Measurements from ENCODE around the gene CISH. TPM values are rescaled to one million over a fixed set of nuclear protein-coding genes. Genes with fewer than 3 reads are reported as not detected.

The CISH gene
- total RNA-seq, 2 donors from 2014 or later, result 10.0 to 41.9 TPM

DNA sequence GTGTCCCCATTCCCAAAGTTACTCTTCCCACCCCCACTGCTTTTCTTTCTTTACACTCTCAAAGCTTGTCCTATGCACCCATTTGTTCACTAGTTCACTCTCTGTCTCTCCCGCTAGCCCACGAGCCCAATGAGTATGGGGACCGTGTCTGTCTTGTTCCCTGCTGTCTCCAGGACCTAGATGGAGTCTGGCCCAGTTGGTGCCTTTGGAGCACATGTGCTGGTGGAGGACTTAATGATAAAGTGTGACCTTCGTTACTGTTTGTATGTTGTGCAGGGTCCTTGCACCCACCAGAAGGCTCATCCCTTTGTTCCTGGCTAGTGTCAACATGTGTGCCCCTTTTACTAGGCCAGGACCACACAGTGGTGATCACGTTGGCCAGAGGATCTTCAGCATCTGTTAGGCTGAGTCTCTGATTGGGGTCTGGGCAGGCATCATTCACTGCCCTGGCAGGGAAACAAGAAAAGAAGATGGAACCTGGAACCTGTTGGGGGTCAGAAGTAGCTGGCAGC, 7.4 kb downstream of the CISH start:
- intact Hi-C loops (cut with DNase I), result no loop called here
- ATAC-seq, result no peak
- no peak for DNase-seq

DNA sequence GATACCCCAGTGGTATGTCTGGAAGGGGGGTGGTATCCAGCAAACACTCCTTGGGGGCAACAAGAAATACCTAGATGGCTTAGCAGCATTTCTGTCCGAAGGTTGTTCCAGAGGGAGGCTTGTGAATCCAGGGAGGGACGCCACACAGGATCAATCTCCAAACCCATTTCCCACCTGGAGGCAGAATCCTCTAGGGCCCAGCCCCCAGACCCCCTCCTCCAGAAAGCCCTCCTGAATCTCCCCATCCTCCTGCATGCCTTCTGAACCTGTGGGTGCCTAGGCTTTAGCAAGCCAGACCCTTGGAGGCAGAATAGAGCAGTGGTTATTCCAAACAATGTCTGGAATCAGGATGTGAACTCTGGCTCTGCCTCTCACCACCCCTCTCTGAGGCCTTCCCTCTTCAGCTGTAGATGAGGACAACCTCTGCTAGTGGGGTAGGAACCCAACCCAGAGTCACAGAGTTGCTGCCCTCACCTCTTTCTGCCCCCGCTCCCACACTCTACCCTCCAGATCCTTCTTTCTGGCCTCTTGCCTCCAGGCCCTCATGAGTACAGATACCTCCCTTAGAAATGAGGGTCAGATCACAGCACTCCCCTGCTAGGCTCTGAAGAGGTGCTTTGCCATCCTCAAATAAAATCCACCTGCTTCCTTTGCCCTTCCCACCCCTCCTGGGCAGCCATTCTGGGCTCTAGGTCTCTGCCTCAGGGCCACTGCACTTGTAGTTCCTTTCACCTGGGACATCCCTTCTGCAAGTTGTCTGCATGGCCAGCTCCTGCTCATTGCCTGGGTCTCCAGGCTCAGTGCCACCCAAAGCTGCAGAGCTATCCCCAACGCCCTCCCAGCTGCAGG, 8.1 kb downstream of the CISH start:
- intact Hi-C loops (cut with DNase I), result no loop called here
- DNase-seq, result no peak
- no peak for ATAC-seq

DNA sequence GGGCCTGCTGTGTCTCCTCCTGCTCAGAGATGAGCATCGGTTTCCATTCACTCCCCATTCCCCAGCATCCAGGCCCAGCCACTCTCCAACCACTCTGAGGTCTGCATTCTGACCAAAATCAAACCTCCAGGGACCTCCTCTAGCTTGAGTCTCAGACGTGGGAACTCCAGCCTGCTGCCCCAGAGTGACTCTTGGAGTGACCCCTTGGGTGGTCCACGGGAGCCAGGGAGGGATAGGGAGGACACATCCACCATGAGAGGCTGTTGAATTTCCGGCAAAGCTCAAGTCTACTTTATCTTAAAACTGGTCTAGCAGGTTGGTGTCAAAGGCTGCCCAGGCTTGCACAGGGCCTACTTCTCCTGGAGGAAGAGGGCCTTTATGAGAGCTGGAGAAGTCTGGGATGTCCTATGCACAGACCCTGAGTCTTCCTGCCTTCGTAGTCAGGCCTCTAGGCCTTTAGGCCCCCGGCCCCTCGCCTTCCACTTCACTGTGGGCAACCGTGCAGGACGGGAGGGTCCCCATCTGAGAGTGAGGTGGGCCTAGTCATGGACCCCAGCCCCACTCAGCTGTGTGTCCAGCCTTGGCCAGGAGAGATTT, 8.9 kb downstream of the CISH start:
- no peak for ATAC-seq
- DNase-seq, result no peak
- intact Hi-C loops (cut with DNase I), result no loop called here

DNA sequence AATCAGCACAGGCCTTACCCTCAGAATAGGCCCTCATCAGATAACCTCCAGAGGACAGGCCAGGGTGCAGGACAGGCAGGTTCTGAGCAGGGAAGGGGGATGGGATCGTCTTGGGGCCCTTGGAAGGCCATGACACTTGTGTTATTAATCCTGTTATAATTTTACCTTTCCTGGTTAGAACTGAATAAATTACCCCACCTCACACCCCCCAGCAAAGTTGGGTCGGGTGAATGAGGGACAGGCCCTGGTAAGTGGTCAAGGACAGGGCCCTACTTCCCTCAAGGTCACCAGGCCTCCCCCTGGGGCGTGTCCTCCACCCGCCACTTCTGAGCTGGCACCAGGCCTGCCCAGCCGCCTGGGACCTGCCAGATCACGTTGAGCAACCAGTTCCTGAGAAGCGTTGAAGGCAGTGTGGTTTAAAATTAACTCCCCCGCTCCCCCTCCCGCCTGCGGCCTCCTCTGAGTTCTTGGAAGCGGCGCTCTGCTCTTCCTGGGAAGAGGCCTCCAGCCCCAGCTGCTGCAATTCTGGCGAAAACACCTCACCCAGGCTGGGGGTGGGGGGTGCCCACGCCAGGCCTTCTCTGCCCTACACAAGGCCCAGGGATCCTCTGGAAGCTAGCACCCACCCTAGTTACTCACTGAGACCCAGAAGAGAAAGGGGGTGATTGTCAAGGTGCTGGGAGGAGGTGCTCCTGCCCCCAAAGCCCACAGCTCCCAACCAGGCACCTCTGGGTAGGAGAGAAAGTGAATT, 10.6 kb downstream of the CISH start:
- ATAC-seq (peak; percentile 86 to 87), DNase-seq (peak; percentile 95)
- intact Hi-C loops (cut with DNase I), result no loop called here

DNA sequence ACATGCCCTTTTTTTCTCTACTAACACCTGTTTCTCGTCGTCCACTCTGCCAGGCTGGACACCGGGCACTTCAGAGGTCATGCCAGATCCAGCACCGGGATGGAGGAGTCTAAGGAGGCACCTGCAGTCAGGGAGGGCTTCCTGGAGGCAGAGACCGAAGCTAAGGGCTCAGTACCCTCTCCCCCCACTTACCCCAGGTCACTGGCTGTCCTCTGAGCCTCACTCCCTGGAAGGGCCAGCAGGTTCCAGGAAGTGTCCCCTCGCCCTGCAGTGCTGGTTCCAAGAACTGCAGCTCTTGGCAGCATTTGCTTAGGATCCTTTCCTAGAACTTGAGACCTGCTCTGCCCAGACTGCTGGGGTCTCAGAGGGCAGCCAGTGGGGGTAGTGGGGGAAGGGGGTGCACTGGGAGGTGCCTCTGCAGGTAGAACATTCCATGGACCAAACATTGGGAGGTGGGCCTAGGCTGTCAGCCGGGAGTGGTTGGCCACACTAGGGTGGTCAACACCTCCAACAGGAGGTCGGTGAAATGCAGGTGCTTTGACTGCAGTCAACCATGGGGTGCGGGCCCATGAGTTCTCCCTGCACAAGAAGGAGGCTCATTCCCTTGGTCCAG, 11.3 kb downstream of the CISH start:
- no peak for DNase-seq
- ATAC-seq, result no peak

DNA sequence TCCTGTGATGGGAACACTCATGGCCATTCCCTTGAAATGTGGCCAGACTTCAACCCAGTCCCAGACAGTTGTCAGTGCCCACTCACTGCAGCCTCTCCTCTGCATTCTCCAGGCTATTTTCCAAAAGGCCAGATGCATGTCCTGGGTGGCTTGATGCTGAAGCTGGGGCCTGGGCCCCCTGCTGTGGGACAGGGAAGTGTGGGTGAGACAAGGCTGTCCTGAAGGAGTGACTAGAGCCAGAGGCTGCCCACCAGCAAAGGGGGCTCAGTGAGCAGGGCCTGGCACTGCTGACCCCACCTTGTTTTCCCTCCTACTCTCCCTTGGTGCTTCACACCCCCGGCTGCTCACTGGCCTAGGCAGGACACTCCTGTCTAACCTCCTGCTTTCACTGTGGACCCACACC, 11.9 kb downstream of the CISH start:
- no peak for ATAC-seq
- intact Hi-C loops (cut with DNase I), result loop anchor here in 1 of 2 donors (2.0 kb wide), 1 partner anchor 15 kb away; no protein-coding TSS in a partner anchor
- DNase-seq, result no peak

More for the DNA sequence above, 11.3 kb downstream of the CISH start:
- intact Hi-C loops (cut with DNase I), result no loop called here

DNA sequence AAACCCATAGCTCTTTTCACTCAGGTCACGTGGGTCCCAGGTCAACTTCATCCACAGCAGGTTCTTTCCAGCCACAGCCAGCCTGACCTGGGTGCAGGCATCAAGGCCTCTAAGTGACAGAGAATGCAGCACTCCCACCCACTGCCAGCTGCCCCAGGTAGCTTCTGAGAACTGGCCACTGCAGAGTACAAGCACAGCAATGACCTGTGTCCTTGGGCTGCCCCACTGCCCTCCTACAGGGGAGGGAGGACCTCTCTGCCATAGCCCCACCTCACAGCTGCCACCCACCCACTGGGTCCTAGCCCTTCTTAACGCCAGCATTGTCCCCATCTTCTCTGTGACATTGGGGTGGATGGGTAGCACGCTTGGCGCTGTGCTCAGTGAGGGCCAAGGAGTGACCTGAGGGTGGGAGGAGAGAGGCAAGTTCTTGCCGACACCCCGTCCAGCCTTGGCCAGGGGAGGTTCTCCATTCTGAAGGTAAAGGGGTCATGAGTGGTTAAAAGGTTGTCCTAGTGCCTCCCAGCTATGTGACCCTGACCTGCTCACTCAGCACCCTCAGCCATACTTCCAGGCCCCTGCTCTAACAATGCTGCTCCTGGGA, 12.4 kb downstream of the CISH start:
- DNase-seq (no peak), ATAC-seq (no peak)
- intact Hi-C loops (cut with DNase I), result loop anchor here in 1 of 2 donors (2.0 kb wide), 1 partner anchor 14 kb away; no protein-coding TSS in a partner anchor

DNA sequence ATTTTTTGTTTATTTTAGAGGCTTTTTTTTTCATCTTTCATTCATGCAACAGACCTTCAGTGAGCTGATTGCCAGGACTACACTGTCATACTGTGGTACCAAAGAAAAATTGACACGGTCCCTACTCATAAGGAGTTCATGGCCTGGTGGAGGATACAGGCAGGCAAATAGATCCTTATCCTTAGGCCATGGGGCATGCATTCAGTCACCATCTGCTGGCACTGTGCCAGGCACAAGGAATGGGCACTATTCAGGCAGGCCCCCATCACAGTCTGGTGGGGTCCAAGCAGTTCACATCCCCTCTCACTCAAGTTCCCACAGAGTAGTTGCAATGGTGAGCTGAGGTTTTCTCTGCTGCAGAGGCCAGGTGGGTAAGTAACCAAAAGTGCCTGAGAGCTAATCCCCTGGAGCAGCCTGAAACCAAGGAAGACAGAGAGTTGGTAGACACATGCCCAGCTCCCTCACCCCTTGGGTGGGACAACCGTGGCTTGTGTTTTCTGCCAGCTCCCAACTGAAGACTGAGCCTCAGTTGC, 17.3 kb downstream of the CISH start:
- intact Hi-C loops (cut with DNase I), result no loop called here
- DNase-seq (no peak), ATAC-seq (no peak)

DNA sequence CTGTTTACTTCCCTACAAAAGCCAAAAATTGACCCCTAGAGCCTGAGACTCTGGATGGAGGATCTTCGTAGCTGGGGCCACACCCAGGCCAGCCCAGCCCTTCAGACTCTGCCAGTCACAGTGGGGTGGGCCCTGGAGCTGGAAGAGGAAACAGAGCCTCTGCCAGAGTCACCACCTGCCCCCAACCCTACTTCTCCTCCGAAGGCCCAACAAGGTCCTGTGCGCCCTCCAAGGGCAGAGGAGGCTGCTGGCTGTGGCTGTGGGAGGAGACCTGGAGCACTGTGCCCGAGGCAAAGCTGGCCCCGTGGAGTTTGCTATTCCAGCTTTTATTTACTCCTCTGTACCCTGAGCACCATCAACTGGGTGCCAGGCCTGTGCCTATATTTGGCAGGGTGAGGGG, 19.0 kb downstream of the CISH start:
- DNase-seq (no peak), ATAC-seq (peak; percentile 16 to 40)
- intact Hi-C loops (cut with DNase I), result no loop called here

DNA sequence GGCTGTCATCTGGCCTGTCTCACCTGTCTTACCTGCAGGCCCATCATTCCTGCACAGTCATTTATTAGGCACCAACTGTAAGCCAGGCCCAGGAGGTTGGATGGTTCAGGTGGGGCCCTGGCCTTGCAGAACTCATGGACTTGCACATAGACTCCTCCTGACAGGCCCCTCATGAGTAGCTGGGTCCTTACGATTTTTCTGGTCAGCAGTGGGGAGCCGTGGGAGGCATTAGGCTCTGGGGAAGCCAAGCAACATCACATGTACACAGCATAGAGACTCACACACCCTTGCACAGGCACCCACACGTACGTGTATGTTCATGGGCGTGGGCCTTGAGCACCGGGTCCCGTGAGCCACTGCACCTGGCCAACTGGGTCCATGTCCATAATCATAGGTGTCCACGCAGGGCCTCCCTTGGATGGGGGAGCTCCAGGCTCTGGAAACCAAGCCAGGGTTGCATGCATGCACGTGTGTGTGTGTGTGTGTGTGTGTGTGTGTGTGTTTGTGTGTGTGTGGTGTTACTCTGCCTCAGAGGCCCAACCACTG, 20.3 kb downstream of the CISH start:
- DNase-seq (no peak), ATAC-seq (no peak)
- intact Hi-C loops (cut with DNase I), result no loop called here

DNA sequence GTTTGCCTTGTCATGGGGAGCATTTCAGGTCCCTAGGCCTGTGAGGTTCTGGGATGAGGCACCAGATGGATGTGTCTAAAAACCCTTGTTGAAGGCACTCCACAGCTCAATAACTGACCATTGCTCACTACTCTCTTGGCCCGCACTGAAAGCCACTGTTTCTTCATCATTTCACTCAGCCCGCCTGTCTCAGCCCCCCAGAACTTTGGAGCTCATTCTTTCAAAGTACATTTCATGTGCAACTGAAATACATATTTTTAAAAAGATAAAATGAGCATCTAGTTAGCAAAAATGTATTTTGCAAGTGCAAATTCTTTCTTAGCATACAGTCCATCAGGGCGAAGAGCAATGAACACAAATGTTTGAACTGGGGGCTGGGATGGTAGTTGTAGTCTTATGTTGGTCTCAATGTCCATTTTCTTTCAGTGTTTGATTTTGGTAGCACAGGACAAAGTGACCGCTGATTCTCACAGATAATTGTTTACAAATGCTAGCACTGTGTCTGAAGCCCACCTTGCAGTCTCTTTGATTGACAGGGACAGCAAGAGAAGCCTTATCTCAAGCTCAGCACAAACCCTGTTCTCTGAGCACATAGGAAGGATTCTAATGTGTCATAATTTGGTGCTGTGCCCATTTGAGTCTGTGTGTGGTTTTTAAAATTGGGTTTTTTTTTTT, 22.7 kb downstream of the CISH start:
- intact Hi-C loops (cut with DNase I), result no loop called here
- ATAC-seq (no peak), DNase-seq (no peak)

DNA sequence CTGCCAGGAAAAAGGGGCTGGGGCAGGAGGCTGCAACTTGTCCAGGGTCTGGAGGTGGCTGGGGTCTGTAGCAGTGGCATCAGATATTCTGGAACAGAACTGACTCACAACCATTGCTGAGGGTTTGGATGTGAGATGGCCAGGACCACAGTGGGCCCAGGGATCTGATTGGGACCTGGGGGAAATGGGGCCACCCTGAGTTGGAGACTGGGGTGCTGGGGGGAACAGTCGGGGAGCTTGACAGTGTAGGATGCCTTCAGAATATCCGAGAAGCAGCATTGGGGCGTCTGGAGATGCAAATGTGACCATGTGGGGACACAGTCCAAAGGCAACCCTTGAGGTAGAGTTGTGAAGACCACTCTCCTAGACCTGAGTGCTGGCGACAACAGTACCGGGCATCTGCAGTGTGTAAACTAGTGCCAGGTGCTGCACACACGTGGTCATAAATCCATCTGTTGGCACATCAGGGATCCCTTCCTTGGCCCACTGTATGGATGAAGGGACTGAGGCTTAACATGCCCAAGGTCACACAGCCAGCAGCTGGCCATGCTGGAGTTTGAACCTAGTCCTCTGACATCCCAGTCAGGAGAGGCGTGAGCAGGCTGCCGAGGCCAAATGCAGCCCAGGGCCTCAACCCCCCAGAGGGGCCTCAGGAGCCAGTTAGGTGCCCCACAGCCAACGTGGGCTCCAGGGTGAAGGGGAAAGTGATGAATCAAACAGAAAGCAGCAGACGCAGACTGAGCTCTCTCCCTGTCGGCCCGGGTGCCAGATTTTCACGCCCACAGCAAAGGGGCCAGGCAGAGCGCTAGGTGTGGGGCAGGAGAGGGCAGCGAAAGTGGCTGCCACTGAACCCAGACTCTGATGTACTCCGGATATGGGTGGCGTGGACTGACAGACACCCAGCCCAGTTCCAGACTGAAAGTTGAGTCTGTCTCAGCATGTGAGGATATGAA, 23.5 kb downstream of the CISH start:
- ATAC-seq, result no peak
- no peak for DNase-seq
- intact Hi-C loops (cut with DNase I), result no loop called here

DNA sequence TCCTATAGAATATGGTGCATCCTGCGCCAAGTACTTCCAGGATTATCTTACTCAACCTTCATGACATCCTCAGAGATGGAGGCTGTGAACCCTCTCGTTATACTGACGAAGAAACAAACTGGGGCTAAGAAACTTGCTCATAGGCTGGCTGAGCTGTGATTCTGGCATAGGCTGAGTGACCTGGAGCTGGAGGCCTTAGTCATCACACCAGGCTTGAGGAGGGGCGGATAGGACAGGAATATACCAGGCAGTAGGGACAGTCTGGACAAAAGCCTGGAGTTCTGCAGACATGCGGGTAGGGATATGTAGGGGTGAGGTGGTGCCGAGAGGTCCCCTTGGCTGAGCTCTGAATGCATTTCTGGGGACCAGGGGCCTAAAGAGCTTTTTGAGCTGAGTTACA, 24.2 kb downstream of the CISH start:
- intact Hi-C loops (cut with DNase I), result no loop called here
- ATAC-seq (peak in 1 of 2 donors; percentile 53), DNase-seq (no peak)

DNA sequence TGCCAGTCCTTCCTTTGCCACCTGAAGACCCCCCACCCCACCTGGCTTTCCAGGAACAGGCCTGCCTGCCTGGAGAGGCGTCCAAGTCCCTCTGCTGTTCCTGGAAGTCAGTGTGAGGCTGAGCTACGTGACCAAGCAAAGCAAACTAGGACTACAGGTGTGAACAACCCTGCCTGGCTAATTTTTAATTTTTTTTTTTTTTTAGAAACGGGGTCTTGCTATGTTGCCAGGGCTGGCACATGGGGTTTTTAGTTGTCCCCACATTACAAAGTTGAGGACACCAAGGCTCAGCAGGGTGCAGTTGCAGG, 24.9 kb downstream of the CISH start:
- DNase-seq (no peak), ATAC-seq (no peak)
- intact Hi-C loops (cut with DNase I), result no loop called here

DNA sequence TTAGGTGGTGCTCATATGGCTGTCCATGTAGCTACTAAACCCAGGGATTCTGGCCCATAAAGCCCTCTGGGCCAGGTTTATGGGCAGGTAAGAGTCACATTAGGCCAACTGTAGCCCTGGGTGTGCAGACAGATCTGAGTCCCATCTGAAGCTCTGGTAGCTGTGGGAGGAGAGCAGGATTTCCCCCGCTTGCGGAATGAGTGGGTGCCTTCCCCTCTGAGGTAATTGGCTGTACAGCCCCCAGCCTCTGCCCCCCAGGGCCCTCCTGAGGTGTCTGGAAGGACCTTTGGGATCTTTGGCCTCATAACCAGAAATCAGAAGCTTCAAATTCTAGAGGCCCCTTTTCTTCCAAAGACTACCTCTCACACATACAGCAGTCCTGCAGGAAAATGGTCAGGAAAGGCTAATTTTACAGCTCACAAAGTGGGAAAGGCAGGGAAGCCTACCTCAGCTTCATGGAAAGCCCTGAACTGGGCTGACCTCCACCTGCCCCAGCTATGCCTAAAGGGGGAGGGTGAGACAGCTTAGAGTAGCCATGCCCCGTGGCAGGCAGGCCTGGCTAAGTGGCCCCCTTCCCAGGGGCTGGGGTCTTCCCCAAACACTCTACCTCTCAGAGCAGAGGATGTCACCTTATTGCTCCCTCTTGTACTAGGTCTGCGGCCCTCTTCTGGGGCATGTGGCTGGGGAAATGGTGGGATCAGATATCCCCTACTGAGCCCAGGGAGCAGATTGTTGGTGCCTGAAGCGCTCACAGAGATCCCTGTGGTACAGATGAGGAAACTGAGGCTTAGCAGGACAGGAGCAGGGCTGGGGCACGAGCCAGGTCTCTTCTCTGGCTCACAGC, 25.4 kb downstream of the CISH start:
- DNase-seq, result no peak
- ATAC-seq, result no peak
- intact Hi-C loops (cut with DNase I), result loop anchor here in 1 of 2 donors (2.0 kb wide), 1 partner anchor 13 kb away; no protein-coding TSS in a partner anchor

DNA sequence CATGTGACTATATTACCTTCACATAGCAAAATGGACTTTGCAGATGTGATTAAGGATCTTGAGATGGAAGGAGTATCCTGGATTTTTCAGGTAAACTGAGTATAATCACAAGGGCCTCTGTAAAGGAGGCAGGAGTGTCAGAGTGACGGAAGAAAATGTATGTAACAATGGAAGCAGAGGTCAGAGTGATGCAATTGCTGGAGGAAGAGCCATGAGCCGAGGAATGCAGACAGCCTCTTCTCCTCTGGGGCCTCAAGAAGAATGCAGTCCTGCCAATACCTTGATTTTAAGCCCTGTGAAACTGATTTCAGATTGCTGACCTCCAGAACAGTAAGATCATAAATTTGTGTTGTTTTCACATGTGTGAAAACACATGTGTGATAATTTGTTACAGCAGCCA, 27.2 kb downstream of the CISH start:
- intact Hi-C loops (cut with DNase I), result loop anchor here in 1 of 2 donors (2.0 kb wide), 1 partner anchor 14 kb away; no protein-coding TSS in a partner anchor
- DNase-seq, result no peak
- no peak for ATAC-seq

Data from left cardiac atrium (tissue), 4 donors.